ENCODE results near the gene KCNMB1. TPM values are rescaled to one million over a fixed set of nuclear protein-coding genes. Genes with fewer than 3 reads are reported as not detected.

The KCNMB1 gene
- total and polyA plus RNA-seq, 2 donors (not counting 3 experiments of a cell fraction or from before 2014, with no cell fraction given), result 0.15 to 0.29 TPM

DNA sequence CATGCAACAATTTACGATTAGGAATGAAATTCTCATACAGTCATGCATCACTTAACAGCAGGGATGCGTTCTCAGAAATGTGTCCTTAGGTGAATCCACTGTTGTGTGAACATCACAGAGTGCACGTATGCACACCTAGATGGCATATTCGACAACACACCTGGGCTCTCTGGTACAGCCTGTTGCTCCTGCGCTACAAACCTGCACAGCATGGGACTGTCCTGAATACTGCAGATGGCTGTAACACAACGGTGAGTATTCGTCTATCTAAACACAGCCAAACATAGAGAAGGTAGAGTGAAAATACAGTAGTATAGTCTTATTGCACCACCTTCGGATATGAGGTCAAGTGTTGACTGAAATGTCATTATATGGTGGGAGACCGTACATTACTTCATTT is 47.6 kb downstream of the KCNMB1 start:
- ChIA-PET POLR2A (no interaction called here), CTCF (interaction anchor here (1.2 kb wide), 1 partner anchor 10 kb away, joined by 4 read pairs; no protein-coding TSS in a partner anchor)
- intact Hi-C loops (cut with micrococcal nuclease) (no loop called here), dilution Hi-C loops (cut with MboI; ENCODE audit: extremely low pct_ligation_motif_present, low sequenced_read_pairs) (no loop called here)
- Histone ChIP-seq H4K20me1 (replicated peaks; ENCODE audit: control insufficient read depth, extremely low read depth, insufficient read depth, low read length) (no peaks in the 10 kb centered on the region), H3K36me3 (ENCODE audit: control insufficient read depth in 2 of 2, extremely low read depth in 1 of 2, insufficient read depth in 2 of 2, low read length in 2 of 2) (no peaks in the 10 kb centered on the region), H2AFZ (ENCODE audit: low read depth, low read length) (no peak overlapping the region), H3K27me3 (ENCODE audit: control insufficient read depth in 2 of 2, insufficient read depth in 2 of 2, low read length in 2 of 2) (peaks cover 0 to 2% of the 10 kb centered on the region in 2 experiments), H3K9ac (replicated peaks; ENCODE audit: extremely low read depth, insufficient read depth, low read length) (no peak overlapping the region), H3K4me3 (replicated peaks in 1 of 3; ENCODE audit: insufficient read depth in 1 of 3, low read depth in 1 of 3, low read length in 3 of 3) (no peak overlapping the region), H3K9me1 (replicated peaks; ENCODE audit: control insufficient read depth, extremely low read depth, insufficient read depth, low read length) (no peaks in the 10 kb centered on the region), H3K9me3 (replicated peaks; ENCODE audit: control insufficient read depth, insufficient read depth, low read length) (no peaks in the 10 kb centered on the region), H3K4me2 (ENCODE audit: insufficient read depth, low read length) (no peak overlapping the region), H3K79me2 (ENCODE audit: control insufficient read depth, insufficient read depth, low read length) (no peaks in the 10 kb centered on the region), H3K27ac (ENCODE audit: insufficient read depth, low read depth, low read length) (no peak overlapping the region), H3K4me1 (ENCODE audit: control insufficient read depth, extremely low read depth, insufficient read depth, low read length) (no peaks in the 10 kb centered on the region)
- no TSS peak for BruUV-seq (replicated peaks)
- FAIRE-seq, result no peak
- no peak for DNase-seq (ENCODE audit: low read depth, low spot score)
- TF ChIP-seq, protein P1, sequence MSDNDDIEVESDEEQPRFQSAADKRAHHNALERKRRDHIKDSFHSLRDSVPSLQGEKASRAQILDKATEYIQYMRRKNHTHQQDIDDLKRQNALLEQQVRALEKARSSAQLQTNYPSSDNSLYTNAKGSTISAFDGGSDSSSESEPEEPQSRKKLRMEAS (IDR thresholded peaks at IDR 0.05; ENCODE audit: insufficient read depth, insufficient read length), result no peak
- TF ChIP-seq GATA2 (IDR thresholded peaks at IDR 0.05; ENCODE audit: insufficient read depth, insufficient read length, low read depth, low read length) (no peak), FOS (IDR thresholded peaks at IDR 0.05; ENCODE audit: borderline replicate concordance, insufficient read depth, low read length) (no peak), POLR2A (IDR thresholded peaks at IDR 0.05; ENCODE audit: low read depth, low read length) (no peak), JUN (IDR thresholded peaks at IDR 0.05; ENCODE audit: borderline replicate concordance, insufficient read depth, insufficient read length, low read depth) (no peak), MYC (IDR thresholded peaks at IDR 0.05; ENCODE audit: low read depth, low read length) (no peak), EZH2 (IDR thresholded peaks at IDR 0.05; ENCODE audit: borderline replicate concordance, low read depth, low read length, severe bottlenecking) (no peak), POLR2AphosphoS5 (IDR thresholded peaks at IDR 0.05; ENCODE audit: insufficient read depth, low read depth, low read length) (no peak)
- TF ChIP-seq, protein P2, sequence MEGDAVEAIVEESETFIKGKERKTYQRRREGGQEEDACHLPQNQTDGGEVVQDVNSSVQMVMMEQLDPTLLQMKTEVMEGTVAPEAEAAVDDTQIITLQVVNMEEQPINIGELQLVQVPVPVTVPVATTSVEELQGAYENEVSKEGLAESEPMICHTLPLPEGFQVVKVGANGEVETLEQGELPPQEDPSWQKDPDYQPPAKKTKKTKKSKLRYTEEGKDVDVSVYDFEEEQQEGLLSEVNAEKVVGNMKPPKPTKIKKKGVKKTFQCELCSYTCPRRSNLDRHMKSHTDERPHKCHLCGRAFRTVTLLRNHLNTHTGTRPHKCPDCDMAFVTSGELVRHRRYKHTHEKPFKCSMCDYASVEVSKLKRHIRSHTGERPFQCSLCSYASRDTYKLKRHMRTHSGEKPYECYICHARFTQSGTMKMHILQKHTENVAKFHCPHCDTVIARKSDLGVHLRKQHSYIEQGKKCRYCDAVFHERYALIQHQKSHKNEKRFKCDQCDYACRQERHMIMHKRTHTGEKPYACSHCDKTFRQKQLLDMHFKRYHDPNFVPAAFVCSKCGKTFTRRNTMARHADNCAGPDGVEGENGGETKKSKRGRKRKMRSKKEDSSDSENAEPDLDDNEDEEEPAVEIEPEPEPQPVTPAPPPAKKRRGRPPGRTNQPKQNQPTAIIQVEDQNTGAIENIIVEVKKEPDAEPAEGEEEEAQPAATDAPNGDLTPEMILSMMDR (IDR thresholded peaks at IDR 0.05; ENCODE audit: extremely low read depth in 1 of 2, insufficient read depth in 1 of 2, low read depth in 1 of 2, low read length in 2 of 2), result no peak

Measured in endothelial cell of umbilical vein (primary cell).